A549 (cell line): ENCODE data around the gene THAP4. TPM values are rescaled to one million over a fixed set of nuclear protein-coding genes. Genes with fewer than 3 reads are reported as not detected.

ENCODE experiments used
- ATAC-seq, 2 experiments: fragments of 200-7000 bp in 1 of 2; fragments of >200 bp in 1 of 2; cut with Nextera tagmentation in 1 of 2; cut with Tn5 transposase in 1 of 2; 3 replicates each; pipeline versions ENCODE4 v1.8.0 to v1.9.1; 2018 to 2020; ENCODE audit warnings: mild to moderate bottlenecking in 1 of 2, moderate library complexity in 1 of 2
- CTCF ChIA-PET: fragments of 300-600 bp; sonication (Branson Sonifier 250); formaldehyde crosslinking; extraction: SDS; loops from one replicate; lab custom pipeline; 2021; ENCODE audit warnings: antibody characterized with exemption, inconsistent platforms; lab: Yijun Ruan, JAX
- POLR2A ChIA-PET: fragments of 350-600 bp; formaldehyde crosslinking; extraction: SDS; loops from one replicate; lab custom pipeline; 2021; ENCODE audit warnings: antibody characterized with exemption, inconsistent platforms; lab: Yijun Ruan, JAX
- DNase-seq, 2 experiments: peaks; one replicate each; pipeline versions ENCODE4 v3.0.0 to v3.0.0-alpha.2; 2011 to 2016; ENCODE audit warnings: low read depth in 1 of 2, low spot score in 1 of 2
- FAIRE-seq: peaks from 2 replicates; lab custom pipeline; 2011; peaks lifted over from hg19 to GRCh38; lab: Jason Lieb, UNC
- H3K27ac ChIP-seq, 2 experiments: fragments of >200 bp; sonication (Bioruptor Twin); formaldehyde crosslinking; 3 replicates each; pipeline ENCODE4 v1.5.1; 2016 to 2017
- H3K4me1 ChIP-seq: fragments of >200 bp; sonication (Bioruptor Twin); formaldehyde crosslinking; 3 replicates; pipeline ENCODE4 v1.6.1; 2016
- H3K4me2 ChIP-seq: fragments of >200 bp; sonication (Bioruptor Twin); formaldehyde crosslinking; 3 replicates; pipeline ENCODE4 v1.6.1; 2016
- H3K4me3 ChIP-seq: fragments of >200 bp; sonication (Bioruptor Twin); formaldehyde crosslinking; 3 replicates; pipeline ENCODE4 v1.5.1; 2016
- H3K9me3 ChIP-seq: fragments of >200 bp; sonication (Bioruptor Twin); formaldehyde crosslinking; 3 replicates; pipeline ENCODE4 v1.6.1; 2016
- BHLHE40 ChIP-seq: IDR thresholded peaks from 2 replicates; pipeline ENCODE4 v1.6.1; 2012; ENCODE audit warnings: low read depth, low read length, inconsistent platforms
- CBX2 ChIP-seq: fragments of 200-600 bp; sonication (generic); IDR thresholded peaks from 2 replicates; pipeline ENCODE4 v1.6.1; 2016; ENCODE audit warnings: low read depth, mild to moderate bottlenecking, borderline replicate concordance
- CBX8 ChIP-seq: fragments of 200-600 bp; sonication (generic); IDR thresholded peaks from 2 replicates; pipeline ENCODE4 v1.6.1; 2016
- CHD4 ChIP-seq: fragments of 200-600 bp; sonication (generic); IDR thresholded peaks from 2 replicates; pipeline ENCODE4 v1.6.1; 2016; ENCODE audit warnings: antibody characterized with exemption, mild to moderate bottlenecking, borderline replicate concordance
- EP300 ChIP-seq, 2 experiments: fragments of >200 bp; sonication (Bioruptor Twin); formaldehyde crosslinking; IDR thresholded peaks; 2 replicates in 1 of 2; 3 replicates in 1 of 2; pipeline ENCODE4 v1.6.1; 2016 to 2017
- ESRRA ChIP-seq: fragments of 150-350 bp; IDR thresholded peaks from 2 replicates; pipeline ENCODE4 v1.6.1; 2014; ENCODE audit warnings: mild to moderate bottlenecking, low read length, borderline replicate concordance
- GATA3 ChIP-seq: IDR thresholded peaks from 2 replicates; pipeline ENCODE4 v1.6.1; 2012; ENCODE audit warnings: borderline replicate concordance
- HDAC2 ChIP-seq: fragments of 200-600 bp; sonication (generic); IDR thresholded peaks from 2 replicates; pipeline ENCODE4 v1.6.1; 2016
- JUN ChIP-seq, 2 experiments: fragments of >200 bp; sonication (Bioruptor Twin); formaldehyde crosslinking; IDR thresholded peaks; 2 replicates in 1 of 2; 3 replicates in 1 of 2; pipeline ENCODE4 v1.6.1; 2016 to 2017
- JUNB ChIP-seq: fragments of >200 bp; sonication (Bioruptor Twin); formaldehyde crosslinking; IDR thresholded peaks from 2 replicates; pipeline ENCODE4 v1.6.1; 2016
- KDM1A ChIP-seq: fragments of 200-600 bp; sonication (generic); IDR thresholded peaks from 2 replicates; pipeline ENCODE4 v1.6.1; 2016; ENCODE audit warnings: low read depth, mild to moderate bottlenecking
- MAFK ChIP-seq: fragments of 450-650 bp; IDR thresholded peaks from 2 replicates; pipeline ENCODE4 v1.6.1; 2014; ENCODE audit not compliant: partially characterized antibody
- PHF8 ChIP-seq: fragments of 200-600 bp; sonication (generic); IDR thresholded peaks from 2 replicates; pipeline ENCODE4 v1.6.1; 2016; ENCODE audit warnings: low read depth, mild to moderate bottlenecking, antibody characterized with exemption, moderate library complexity, borderline replicate concordance
- POLR2A ChIP-seq: IDR thresholded peaks from 2 replicates; pipeline ENCODE4 v1.6.1; 2012; ENCODE audit warnings: mild to moderate bottlenecking, low read length
- POLR2AphosphoS2 ChIP-seq: conservative IDR thresholded peaks from 2 replicates; pipeline ENCODE4 v1.6.1; 2012; ENCODE audit warnings: low read length, improper control_type of control experiment, inconsistent platforms
- RAD21 ChIP-seq, 2 experiments: fragments of >200 bp in 1 of 2; sonication (Bioruptor Twin) in 1 of 2; formaldehyde crosslinking in 1 of 2; IDR thresholded peaks in 1 of 2; conservative IDR thresholded peaks in 1 of 2; 2 replicates in 1 of 2; 3 replicates in 1 of 2; pipeline ENCODE4 v1.6.1; 2012 to 2018; ENCODE audit warnings: inconsistent platforms in 1 of 2
- SMC3 ChIP-seq: fragments of >200 bp; sonication (Bioruptor Twin); formaldehyde crosslinking; IDR thresholded peaks from 3 replicates; pipeline ENCODE4 v1.6.1; 2018; ENCODE audit warnings: inconsistent platforms
- TFCP2L1 ChIP-seq: fragments of 250-450 bp; sonication (Bioruptor Pico); IDR thresholded peaks from 2 replicates; pipeline ENCODE4 v1.5.0; 2021; ENCODE audit warnings: mild to moderate bottlenecking
- ZC3H11A ChIP-seq: fragments of 450-650 bp; IDR thresholded peaks from 2 replicates; pipeline ENCODE4 v1.6.1; 2014; ENCODE audit warnings: antibody characterized with exemption, mild to moderate bottlenecking
- ZFP36 ChIP-seq: fragments of 450-650 bp; IDR thresholded peaks from 2 replicates; pipeline ENCODE4 v1.6.1; 2014; ENCODE audit warnings: borderline replicate concordance; ENCODE audit not compliant: partially characterized antibody
- WGBS: methylation state at CpG from one replicate; pipeline ENCODE4 v1.1.6; 2017; ENCODE audit errors: missing lambda C conversion rate; 5-methylcytosine and 5-hydroxymethylcytosine counted together
- polyA plus RNA-seq, 4 experiments: library from polyadenylated mRNA; depleted of rRNA in 3 of 4; stranded (reverse); fragments of >200 nt; fragmentation: RNase III in 1 of 4; extraction: RNeasy Plus Mini Kit Qiagen cat#74134 plus additional on column Dnase treatment in 1 of 4; gene quantifications; 2 replicates in 3 of 4; 3 replicates in 1 of 4; pipeline ENCODE4 v1.2.3, GENCODE V29; 2011 to 2017
- TF ChIP-seq, protein P1 (sequence below): IDR thresholded peaks from 2 replicates; pipeline ENCODE4 v1.6.1; 2012
- TF ChIP-seq, protein P2 (sequence below): fragments of >200 bp; sonication (Bioruptor Twin); formaldehyde crosslinking; IDR thresholded peaks from 3 replicates; pipeline ENCODE4 v1.6.1; 2016
- TF ChIP-seq, protein P3 (sequence below): IDR thresholded peaks from 2 replicates; pipeline ENCODE4 v1.6.1; 2012; ENCODE audit warnings: low read depth, borderline replicate concordance
- TF ChIP-seq, protein P4 (sequence below): IDR thresholded peaks from 2 replicates; pipeline ENCODE4 v1.6.1; 2012
- TF ChIP-seq, protein P5 (sequence below): fragments of >200 bp; sonication (Bioruptor Twin); formaldehyde crosslinking; IDR thresholded peaks from 3 replicates; pipeline ENCODE4 v1.5.1; 2016
- TF ChIP-seq, protein P6 (sequence below): fragments of >200 bp; sonication (Bioruptor Twin); formaldehyde crosslinking; IDR thresholded peaks from 2 replicates; pipeline ENCODE4 v1.6.1; 2016

THAP4 gene
- polyA plus RNA-seq, 2 of the 4 experiments (the other 2 are of a cell fraction), result 36.1 to 51.0 TPM

DNA sequence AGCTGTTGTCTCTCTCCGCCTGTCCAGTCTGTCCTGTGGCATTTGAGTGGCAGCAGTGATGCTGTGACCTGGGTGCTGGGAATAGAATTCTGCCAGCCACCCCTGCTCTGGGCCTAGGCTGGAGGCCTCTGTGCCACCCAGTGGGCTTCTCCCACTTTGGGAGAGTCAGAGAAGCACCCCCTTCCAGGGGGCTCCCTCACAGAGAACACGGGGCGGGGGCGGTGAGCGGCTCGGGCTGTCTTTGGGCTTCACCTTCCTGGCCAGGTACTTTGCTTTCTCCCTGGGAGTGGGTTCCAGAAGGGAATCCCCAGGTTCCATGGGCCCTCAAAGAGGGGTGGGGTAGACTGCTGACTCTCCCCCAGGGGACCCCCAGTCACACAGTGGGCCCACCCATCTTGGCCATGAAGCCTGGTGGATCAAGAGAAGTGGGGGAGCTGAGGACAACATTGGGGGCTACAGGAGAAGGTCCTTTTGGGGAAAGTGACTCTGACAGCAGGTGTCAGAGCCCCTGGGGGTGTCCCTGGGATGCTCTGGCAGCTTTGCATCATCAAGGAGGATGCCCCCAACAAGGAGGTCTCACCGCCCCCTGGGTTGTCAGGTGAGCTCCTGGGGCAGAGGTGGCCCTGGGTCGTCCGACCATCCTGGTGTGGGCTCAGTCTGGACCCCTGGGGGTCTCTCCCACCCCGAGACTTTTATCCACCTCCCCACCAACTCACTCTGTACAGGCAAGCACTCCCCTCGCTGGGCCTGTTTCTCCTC lies 97.2 kb downstream of the THAP4 start:
- no peak for ATAC-seq
- FAIRE-seq, result no peak
- DNase-seq, result no peak
- CTCF ChIA-PET, result interaction anchor here (0.7 kb wide), 1 partner anchor 58 kb away, joined by 3 read pairs; no protein-coding TSS in a partner anchor
- no peak overlapping the region for H3K4me3 ChIP-seq
- H3K4me2 ChIP-seq, result no peak overlapping the region
- no peaks in the 10 kb centered on the region for H3K9me3 ChIP-seq
- peaks cover 7% of the 10 kb centered on the region; the same call in 2 of the 3 replicates for H3K4me1 ChIP-seq
- no peak overlapping the region for H3K27ac ChIP-seq
- 91% methylated on average over 8 of the region's 11 CpGs for WGBS
- POLR2A ChIA-PET, result no interaction called here
- TF ChIP-seq ESRRA (no peak), KDM1A (no peak), EP300 (IDR thresholded peaks at IDR 0.05) (no peak), RAD21 (conservative IDR thresholded peaks at IDR 0.05 in 1 of 2, IDR thresholded peaks at IDR 0.05 in 1 of 2) (no peak), JUN (IDR thresholded peaks at IDR 0.05) (no peak), PHF8 (no peak), POLR2A (no peak), CBX2 (no peak), HDAC2 (no peak), ZFP36 (no peak), POLR2AphosphoS2 (no peak), MAFK (no peak), ZC3H11A (no peak)
- TF ChIP-seq, protein P1, sequence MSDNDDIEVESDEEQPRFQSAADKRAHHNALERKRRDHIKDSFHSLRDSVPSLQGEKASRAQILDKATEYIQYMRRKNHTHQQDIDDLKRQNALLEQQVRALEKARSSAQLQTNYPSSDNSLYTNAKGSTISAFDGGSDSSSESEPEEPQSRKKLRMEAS, result no peak
- TF ChIP-seq, protein P2, sequence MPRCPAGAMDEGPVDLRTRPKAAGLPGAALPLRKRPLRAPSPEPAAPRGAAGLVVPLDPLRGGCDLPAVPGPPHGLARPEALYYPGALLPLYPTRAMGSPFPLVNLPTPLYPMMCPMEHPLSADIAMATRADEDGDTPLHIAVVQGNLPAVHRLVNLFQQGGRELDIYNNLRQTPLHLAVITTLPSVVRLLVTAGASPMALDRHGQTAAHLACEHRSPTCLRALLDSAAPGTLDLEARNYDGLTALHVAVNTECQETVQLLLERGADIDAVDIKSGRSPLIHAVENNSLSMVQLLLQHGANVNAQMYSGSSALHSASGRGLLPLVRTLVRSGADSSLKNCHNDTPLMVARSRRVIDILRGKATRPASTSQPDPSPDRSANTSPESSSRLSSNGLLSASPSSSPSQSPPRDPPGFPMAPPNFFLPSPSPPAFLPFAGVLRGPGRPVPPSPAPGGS, result no peak
- TF ChIP-seq, protein P3, sequence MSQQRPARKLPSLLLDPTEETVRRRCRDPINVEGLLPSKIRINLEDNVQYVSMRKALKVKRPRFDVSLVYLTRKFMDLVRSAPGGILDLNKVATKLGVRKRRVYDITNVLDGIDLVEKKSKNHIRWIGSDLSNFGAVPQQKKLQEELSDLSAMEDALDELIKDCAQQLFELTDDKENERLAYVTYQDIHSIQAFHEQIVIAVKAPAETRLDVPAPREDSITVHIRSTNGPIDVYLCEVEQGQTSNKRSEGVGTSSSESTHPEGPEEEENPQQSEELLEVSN, result no peak
- TF ChIP-seq, protein P4, sequence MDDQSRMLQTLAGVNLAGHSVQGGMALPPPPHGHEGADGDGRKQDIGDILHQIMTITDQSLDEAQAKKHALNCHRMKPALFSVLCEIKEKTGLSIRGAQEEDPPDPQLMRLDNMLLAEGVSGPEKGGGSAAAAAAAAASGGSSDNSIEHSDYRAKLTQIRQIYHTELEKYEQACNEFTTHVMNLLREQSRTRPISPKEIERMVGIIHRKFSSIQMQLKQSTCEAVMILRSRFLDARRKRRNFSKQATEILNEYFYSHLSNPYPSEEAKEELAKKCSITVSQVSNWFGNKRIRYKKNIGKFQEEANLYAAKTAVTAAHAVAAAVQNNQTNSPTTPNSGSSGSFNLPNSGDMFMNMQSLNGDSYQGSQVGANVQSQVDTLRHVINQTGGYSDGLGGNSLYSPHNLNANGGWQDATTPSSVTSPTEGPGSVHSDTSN, result no peak
- TF ChIP-seq, protein P5, sequence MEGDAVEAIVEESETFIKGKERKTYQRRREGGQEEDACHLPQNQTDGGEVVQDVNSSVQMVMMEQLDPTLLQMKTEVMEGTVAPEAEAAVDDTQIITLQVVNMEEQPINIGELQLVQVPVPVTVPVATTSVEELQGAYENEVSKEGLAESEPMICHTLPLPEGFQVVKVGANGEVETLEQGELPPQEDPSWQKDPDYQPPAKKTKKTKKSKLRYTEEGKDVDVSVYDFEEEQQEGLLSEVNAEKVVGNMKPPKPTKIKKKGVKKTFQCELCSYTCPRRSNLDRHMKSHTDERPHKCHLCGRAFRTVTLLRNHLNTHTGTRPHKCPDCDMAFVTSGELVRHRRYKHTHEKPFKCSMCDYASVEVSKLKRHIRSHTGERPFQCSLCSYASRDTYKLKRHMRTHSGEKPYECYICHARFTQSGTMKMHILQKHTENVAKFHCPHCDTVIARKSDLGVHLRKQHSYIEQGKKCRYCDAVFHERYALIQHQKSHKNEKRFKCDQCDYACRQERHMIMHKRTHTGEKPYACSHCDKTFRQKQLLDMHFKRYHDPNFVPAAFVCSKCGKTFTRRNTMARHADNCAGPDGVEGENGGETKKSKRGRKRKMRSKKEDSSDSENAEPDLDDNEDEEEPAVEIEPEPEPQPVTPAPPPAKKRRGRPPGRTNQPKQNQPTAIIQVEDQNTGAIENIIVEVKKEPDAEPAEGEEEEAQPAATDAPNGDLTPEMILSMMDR, result no peak
- TF ChIP-seq, protein P6, sequence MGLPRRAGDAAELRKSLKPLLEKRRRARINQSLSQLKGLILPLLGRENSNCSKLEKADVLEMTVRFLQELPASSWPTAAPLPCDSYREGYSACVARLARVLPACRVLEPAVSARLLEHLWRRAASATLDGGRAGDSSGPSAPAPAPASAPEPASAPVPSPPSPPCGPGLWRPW, result no peak

DNA sequence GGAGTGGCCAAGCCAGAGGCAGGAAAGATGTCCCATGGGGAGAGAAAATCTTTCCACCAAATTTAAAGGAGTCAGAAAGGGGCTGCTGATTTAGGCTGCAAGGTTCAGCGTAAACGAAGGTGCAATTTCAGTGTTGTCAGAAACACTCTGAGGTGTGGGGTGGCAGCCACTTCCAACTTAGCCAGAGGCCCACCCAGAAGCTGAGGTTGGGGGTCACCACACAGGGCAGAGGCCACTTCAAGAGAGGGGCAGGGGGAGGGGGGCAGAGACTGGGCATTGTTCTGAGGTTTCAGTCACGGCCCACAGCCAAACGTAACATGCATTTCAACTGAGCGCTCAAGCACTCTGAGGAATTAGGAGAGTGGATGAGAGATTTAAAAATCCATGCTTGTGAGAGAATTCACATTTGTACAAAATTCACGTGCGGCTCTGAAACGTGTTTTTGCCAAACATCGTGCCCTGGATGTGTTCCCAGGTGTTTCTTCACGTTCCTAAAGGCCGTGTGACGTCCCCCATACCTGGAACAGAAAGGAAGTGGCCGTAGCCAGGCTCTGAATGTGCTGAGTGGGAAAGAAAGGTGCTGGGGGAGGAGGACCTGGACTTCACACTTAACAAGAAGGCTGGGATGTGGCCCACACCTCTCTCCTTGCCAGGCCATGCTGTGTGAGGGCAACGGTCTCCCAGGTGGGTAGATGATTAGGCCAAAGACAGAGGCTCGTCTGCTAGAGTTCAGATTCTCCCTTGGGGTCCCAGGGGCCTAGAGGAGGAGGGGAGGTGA lies 97.9 kb downstream of the THAP4 start:
- POLR2A ChIA-PET, result no interaction called here
- CTCF ChIA-PET, result interaction anchor here (0.7 to 0.8 kb wide), 2 partner anchors 37 to 59 kb away, joined by 3 read pairs; no protein-coding TSS in a partner anchor
- Histone ChIP-seq H3K9me3 (no peaks in the 10 kb centered on the region), H3K4me2 (no peak overlapping the region), H3K4me3 (no peak overlapping the region), H3K4me1 (peaks cover 7% of the 10 kb centered on the region; the same call in 2 of the 3 replicates), H3K27ac (no peak overlapping the region)
- ATAC-seq (no peak), FAIRE-seq (no peak), DNase-seq (no peak)
- WGBS, result 85% methylated on average over 15 of the region's 15 CpGs
- TF ChIP-seq ESRRA (no peak), BHLHE40 (no peak), SMC3 (no peak), CHD4 (no peak), GATA3 (no peak), POLR2A (no peak), CBX8 (no peak), JUNB (no peak), HDAC2 (no peak), JUN (IDR thresholded peaks at IDR 0.05) (no peak), TFCP2L1 (CRISPR knock-in tag) (no peak)
- TF ChIP-seq, protein P6, result no peak
